HEK293 (cell line): ENCODE results near the gene DISC1.

Source experiments
- EGR2 ChIP-seq: fragments of 450-650 bp; formaldehyde crosslinking; IDR thresholded peaks from 2 replicates; pipeline ENCODE4 v1.5.1; 2016; ENCODE audit warnings: low read depth, missing biosample characterization, missing genetic modification characterization
- YY1 ChIP-seq: fragments of 450-650 bp; formaldehyde crosslinking; IDR thresholded peaks from 2 replicates; pipeline ENCODE4 v1.5.1; 2018; ENCODE audit warnings: missing biosample characterization, missing genetic modification characterization
- ZEB2 ChIP-seq: fragments of 450-650 bp; formaldehyde crosslinking; IDR thresholded peaks from 2 replicates; pipeline ENCODE4 v1.5.1; 2016; ENCODE audit warnings: missing biosample characterization, missing genetic modification characterization
- ZNF37A ChIP-seq: fragments of 450-650 bp; IDR thresholded peaks from 2 replicates; pipeline ENCODE4 v1.5.1; 2018; ENCODE audit warnings: missing biosample characterization, missing genetic modification characterization
- ZNF561 ChIP-seq: fragments of 450-650 bp; IDR thresholded peaks from 2 replicates; pipeline ENCODE4 v1.5.1; 2018; ENCODE audit warnings: missing biosample characterization, missing genetic modification characterization, borderline replicate concordance
- ZNF707 ChIP-seq: fragments of 450-650 bp; formaldehyde crosslinking; IDR thresholded peaks from 2 replicates; pipeline ENCODE4 v1.5.1; 2016; ENCODE audit warnings: missing biosample characterization, missing genetic modification characterization
- TF ChIP-seq, protein P1 (sequence below): fragments of 450-650 bp; formaldehyde crosslinking; IDR thresholded peaks from 2 replicates; pipeline ENCODE4 v1.5.1; 2016; ENCODE audit warnings: missing biosample characterization, missing genetic modification characterization
- TF ChIP-seq, protein P2 (sequence below): fragments of 450-650 bp; formaldehyde crosslinking; IDR thresholded peaks from 2 replicates; pipeline ENCODE4 v1.5.1; 2016; ENCODE audit warnings: missing biosample characterization, missing genetic modification characterization, low read depth
- TF ChIP-seq, protein P3 (sequence below): fragments of 450-650 bp; formaldehyde crosslinking; IDR thresholded peaks from 2 replicates; pipeline ENCODE4 v1.5.1; 2016; ENCODE audit warnings: missing biosample characterization, missing genetic modification characterization

DNA sequence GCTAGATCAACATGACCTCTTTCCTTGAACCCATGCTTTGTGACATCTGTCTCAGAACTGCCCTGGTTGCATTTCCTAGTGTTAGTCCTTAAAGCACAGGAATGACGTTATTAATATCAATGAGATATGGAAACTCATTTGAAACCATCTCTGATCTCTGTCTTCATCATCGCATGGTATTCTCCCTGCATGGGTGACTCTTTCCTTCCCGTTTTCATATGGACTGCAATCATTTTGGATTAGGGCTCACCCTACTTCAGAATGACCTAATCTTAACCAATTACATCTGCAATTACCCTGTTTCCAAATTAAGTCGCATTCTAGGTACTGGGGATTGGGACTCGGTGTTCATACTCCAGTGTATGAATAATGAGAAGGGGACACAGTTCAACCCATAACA is 41.7 kb upstream of the DISC1 start:
- no peak for TF ChIP-seq ZNF37A (tag by site-specific recombination)
- TF ChIP-seq, protein P1, sequence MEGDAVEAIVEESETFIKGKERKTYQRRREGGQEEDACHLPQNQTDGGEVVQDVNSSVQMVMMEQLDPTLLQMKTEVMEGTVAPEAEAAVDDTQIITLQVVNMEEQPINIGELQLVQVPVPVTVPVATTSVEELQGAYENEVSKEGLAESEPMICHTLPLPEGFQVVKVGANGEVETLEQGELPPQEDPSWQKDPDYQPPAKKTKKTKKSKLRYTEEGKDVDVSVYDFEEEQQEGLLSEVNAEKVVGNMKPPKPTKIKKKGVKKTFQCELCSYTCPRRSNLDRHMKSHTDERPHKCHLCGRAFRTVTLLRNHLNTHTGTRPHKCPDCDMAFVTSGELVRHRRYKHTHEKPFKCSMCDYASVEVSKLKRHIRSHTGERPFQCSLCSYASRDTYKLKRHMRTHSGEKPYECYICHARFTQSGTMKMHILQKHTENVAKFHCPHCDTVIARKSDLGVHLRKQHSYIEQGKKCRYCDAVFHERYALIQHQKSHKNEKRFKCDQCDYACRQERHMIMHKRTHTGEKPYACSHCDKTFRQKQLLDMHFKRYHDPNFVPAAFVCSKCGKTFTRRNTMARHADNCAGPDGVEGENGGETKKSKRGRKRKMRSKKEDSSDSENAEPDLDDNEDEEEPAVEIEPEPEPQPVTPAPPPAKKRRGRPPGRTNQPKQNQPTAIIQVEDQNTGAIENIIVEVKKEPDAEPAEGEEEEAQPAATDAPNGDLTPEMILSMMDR (tag by site-specific recombination), result no peak
- no peak for TF ChIP-seq ZNF561 (tag by site-specific recombination)
- TF ChIP-seq, protein P2, sequence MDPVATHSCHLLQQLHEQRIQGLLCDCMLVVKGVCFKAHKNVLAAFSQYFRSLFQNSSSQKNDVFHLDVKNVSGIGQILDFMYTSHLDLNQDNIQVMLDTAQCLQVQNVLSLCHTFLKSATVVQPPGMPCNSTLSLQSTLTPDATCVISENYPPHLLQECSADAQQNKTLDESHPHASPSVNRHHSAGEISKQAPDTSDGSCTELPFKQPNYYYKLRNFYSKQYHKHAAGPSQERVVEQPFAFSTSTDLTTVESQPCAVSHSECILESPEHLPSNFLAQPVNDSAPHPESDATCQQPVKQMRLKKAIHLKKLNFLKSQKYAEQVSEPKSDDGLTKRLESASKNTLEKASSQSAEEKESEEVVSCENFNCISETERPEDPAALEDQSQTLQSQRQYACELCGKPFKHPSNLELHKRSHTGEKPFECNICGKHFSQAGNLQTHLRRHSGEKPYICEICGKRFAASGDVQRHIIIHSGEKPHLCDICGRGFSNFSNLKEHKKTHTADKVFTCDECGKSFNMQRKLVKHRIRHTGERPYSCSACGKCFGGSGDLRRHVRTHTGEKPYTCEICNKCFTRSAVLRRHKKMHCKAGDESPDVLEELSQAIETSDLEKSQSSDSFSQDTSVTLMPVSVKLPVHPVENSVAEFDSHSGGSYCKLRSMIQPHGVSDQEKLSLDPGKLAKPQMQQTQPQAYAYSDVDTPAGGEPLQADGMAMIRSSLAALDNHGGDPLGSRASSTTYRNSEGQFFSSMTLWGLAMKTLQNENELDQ (tag by site-specific recombination), result no peak
- no peak for TF ChIP-seq EGR2 (tag by site-specific recombination)
- TF ChIP-seq ZEB2 (tag by site-specific recombination), result no peak
- TF ChIP-seq ZNF707 (tag by site-specific recombination), result no peak
- TF ChIP-seq YY1 (tag by site-specific recombination), result no peak
- TF ChIP-seq, protein P3, sequence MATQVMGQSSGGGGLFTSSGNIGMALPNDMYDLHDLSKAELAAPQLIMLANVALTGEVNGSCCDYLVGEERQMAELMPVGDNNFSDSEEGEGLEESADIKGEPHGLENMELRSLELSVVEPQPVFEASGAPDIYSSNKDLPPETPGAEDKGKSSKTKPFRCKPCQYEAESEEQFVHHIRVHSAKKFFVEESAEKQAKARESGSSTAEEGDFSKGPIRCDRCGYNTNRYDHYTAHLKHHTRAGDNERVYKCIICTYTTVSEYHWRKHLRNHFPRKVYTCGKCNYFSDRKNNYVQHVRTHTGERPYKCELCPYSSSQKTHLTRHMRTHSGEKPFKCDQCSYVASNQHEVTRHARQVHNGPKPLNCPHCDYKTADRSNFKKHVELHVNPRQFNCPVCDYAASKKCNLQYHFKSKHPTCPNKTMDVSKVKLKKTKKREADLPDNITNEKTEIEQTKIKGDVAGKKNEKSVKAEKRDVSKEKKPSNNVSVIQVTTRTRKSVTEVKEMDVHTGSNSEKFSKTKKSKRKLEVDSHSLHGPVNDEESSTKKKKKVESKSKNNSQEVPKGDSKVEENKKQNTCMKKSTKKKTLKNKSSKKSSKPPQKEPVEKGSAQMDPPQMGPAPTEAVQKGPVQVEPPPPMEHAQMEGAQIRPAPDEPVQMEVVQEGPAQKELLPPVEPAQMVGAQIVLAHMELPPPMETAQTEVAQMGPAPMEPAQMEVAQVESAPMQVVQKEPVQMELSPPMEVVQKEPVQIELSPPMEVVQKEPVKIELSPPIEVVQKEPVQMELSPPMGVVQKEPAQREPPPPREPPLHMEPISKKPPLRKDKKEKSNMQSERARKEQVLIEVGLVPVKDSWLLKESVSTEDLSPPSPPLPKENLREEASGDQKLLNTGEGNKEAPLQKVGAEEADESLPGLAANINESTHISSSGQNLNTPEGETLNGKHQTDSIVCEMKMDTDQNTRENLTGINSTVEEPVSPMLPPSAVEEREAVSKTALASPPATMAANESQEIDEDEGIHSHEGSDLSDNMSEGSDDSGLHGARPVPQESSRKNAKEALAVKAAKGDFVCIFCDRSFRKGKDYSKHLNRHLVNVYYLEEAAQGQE (tag by site-specific recombination), result no peak
